CD4-positive, alpha-beta T cell (primary cell): ENCODE data around the gene MYL11. TPM values are rescaled to one million over a fixed set of nuclear protein-coding genes. Genes with fewer than 3 reads are reported as not detected.

Source experiments
- ATAC-seq: fragments of 200-7000 bp; cut with Tn5 transposase; one replicate; pipeline ENCODE4 v1.10.0; 2022; ENCODE audit warnings: mild to moderate bottlenecking; ENCODE audit not compliant: poor library complexity
- CTCF ChIA-PET: fragments of 350-600 bp; sonication (Branson Sonifier 250); formaldehyde crosslinking; loops from one replicate; lab custom pipeline; 2021; ENCODE audit warnings: antibody characterized with exemption, inconsistent platforms; lab: Charles Lee
- POLR2A ChIA-PET: fragments of 350-600 bp; sonication (Branson Sonifier 250); formaldehyde crosslinking; loops from one replicate; lab custom pipeline; 2021; ENCODE audit warnings: antibody characterized with exemption, inconsistent platforms; lab: Charles Lee
- DNase-seq, 14 experiments: peaks; one replicate each; pipeline ENCODE4 v3.0.0-alpha.2; 2013 to 2020; ENCODE audit warnings: mixed read lengths in 2 of 14
- H3K27ac ChIP-seq, 2 donors: one replicate each; pipeline versions ENCODE4 v1.5.1 to v1.7.0; 2013; ENCODE audit warnings: low read length in 2 of 2, low read depth in 1 of 2, mild to moderate bottlenecking in 1 of 2
- H3K27me3 ChIP-seq, 2 experiments: 1 replicate in 1 of 2; 2 replicates in 1 of 2; pipeline versions ENCODE4 v1.6.1 to v1.7.0; 2013; ENCODE audit warnings: low read length in 2 of 2, control low read depth in 1 of 2, mild to moderate bottlenecking in 1 of 2, moderate library complexity in 1 of 2; ENCODE audit not compliant: insufficient read depth in 2 of 2, control insufficient read depth in 1 of 2
- H3K36me3 ChIP-seq: one replicate; pipeline ENCODE4 v1.6.1; 2013; ENCODE audit warnings: low read length, control low read depth; ENCODE audit not compliant: insufficient read depth
- H3K4me1 ChIP-seq: one replicate; pipeline ENCODE4 v1.6.1; 2013; ENCODE audit warnings: low read length, control low read depth; ENCODE audit not compliant: insufficient read depth
- H3K4me3 ChIP-seq: one replicate; pipeline ENCODE4 v1.5.1; 2013; ENCODE audit warnings: mild to moderate bottlenecking, low read length, moderate library complexity
- H3K9me3 ChIP-seq, 2 experiments: 1 replicate in 1 of 2; 2 replicates in 1 of 2; pipeline versions ENCODE4 v1.6.1 to v1.7.0; 2013; ENCODE audit warnings: low read length in 2 of 2, mild to moderate bottlenecking in 2 of 2, control low read depth in 1 of 2, moderate library complexity in 1 of 2; ENCODE audit not compliant: control insufficient read depth in 1 of 2, insufficient read depth in 1 of 2
- H3K27ac Mint-ChIP-seq: one replicate; pipeline ENCODE4 v1.8.0; 2020; ENCODE audit warnings: mixed read lengths
- H3K27me3 Mint-ChIP-seq: one replicate; pipeline ENCODE4 v1.8.0; 2021; ENCODE audit warnings: mixed read lengths
- H3K36me3 Mint-ChIP-seq: one replicate; pipeline ENCODE4 v1.8.0; 2021; ENCODE audit warnings: low read depth, mixed read lengths
- H3K4me1 Mint-ChIP-seq: one replicate; pipeline ENCODE4 v1.8.0; 2021; ENCODE audit warnings: low read depth, mixed read lengths
- H3K4me3 Mint-ChIP-seq: one replicate; pipeline ENCODE4 v1.8.0; 2020; ENCODE audit warnings: mild to moderate bottlenecking, mixed read lengths
- H3K9me3 Mint-ChIP-seq: one replicate; pipeline ENCODE4 v1.8.0; 2020; ENCODE audit warnings: mixed read lengths
- intact Hi-C, 2 experiments: fragments of 100-400 bp; cut with DNase I in 1 of 2; cut with micrococcal nuclease in 1 of 2; formaldehyde crosslinking; loops; one replicate each; pipeline versions ENCODE4 v1.15.1 to v1.9.0; 2023 to 2025; cut with DNase I, micrococcal nuclease
- total RNA-seq, 174 experiments: library from RNA in 2 of 174; stranded (reverse) in 2 of 174; gene quantifications; one replicate each; pipeline ENCODE4 v1.2.3 and lab custom pipeline; 2021 to 2026
- TF ChIP-seq, protein P1 (sequence below): fragments of 200-600 bp; IDR thresholded peaks from one replicate; pipeline ENCODE4 v1.8.0; 2022; ENCODE audit warnings: antibody characterized with exemption, mild to moderate bottlenecking

Gene MYL11
- total RNA-seq, 2 experiments from 2014 or later = 0.95 to 2.4 TPM

DNA sequence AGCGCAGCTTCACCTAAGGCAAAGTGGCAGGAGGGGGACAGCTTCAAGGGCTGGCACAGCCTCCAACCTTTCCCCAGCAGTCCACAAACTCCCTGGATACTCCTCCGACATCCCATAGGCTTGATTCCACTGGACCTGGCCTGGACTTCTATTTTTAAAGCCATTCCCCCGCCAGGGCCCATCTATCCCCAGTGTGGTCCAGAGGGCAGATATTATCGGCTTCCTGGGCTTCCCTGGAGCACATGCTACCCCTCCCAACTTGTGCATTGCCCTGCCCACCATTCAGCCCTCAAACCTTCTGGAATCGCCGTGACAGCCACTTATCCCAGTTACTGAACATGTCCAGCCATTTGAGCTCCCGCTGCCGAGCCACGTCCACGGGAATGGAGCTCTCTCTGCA, 9.4 kb upstream of the MYL11 start:
- no peak for ATAC-seq
- TF ChIP-seq, protein P1, sequence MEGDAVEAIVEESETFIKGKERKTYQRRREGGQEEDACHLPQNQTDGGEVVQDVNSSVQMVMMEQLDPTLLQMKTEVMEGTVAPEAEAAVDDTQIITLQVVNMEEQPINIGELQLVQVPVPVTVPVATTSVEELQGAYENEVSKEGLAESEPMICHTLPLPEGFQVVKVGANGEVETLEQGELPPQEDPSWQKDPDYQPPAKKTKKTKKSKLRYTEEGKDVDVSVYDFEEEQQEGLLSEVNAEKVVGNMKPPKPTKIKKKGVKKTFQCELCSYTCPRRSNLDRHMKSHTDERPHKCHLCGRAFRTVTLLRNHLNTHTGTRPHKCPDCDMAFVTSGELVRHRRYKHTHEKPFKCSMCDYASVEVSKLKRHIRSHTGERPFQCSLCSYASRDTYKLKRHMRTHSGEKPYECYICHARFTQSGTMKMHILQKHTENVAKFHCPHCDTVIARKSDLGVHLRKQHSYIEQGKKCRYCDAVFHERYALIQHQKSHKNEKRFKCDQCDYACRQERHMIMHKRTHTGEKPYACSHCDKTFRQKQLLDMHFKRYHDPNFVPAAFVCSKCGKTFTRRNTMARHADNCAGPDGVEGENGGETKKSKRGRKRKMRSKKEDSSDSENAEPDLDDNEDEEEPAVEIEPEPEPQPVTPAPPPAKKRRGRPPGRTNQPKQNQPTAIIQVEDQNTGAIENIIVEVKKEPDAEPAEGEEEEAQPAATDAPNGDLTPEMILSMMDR = no peak
- Mint-ChIP-seq H3K36me3 (peaks cover 61% of the 10 kb centered on the region), H3K27ac (no peak overlapping the region), H3K27me3 (no peaks in the 10 kb centered on the region), H3K4me1 (peaks cover 42% of the 10 kb centered on the region), H3K9me3 (no peaks in the 10 kb centered on the region), H3K4me3 (peak overlapping the region; percentile 15)
- H3K4me1 ChIP-seq = peaks cover 37% of the 10 kb centered on the region
- no peak overlapping the region for H3K27ac ChIP-seq
- H3K36me3 ChIP-seq = peaks cover 33% of the 10 kb centered on the region
- intact Hi-C loops = no loop called here
- ChIA-PET CTCF (interaction anchor here (0.8 to 1.9 kb wide), 3 partner anchors 13 to 44 kb away, joined by 3 to 6 read pairs (median 3); partner anchors contain the start of gene SEPTIN1), POLR2A (interaction anchor here (1.0 to 1.8 kb wide), 4 partner anchors 18 to 52 kb away, joined by 3 to 6 read pairs (median 4); partner anchors contain the start of gene SEPTIN1)
- H3K4me3 ChIP-seq = no peak overlapping the region
- no peaks in the 10 kb centered on the region for H3K9me3 ChIP-seq
- no peaks in the 10 kb centered on the region for H3K27me3 ChIP-seq
- no peak for DNase-seq

DNA sequence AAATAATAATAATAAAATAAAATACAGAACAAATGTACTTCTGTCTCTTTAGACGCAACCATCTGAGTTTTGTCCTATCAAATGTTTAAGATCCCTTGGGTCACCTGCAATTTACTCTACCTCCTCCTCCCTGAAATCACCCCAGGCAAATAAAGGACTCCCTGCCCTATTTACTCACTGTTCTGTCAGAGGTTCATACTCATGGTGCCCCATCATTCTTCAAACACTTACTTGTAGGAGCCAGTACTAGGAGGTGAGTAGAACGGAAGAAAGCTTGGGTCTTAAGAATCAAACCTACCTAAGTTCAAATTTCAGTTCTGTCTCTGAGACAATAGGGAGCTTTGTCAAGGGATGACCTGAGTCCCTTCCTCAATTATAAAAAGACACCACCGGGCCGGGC, 8.1 kb upstream of the MYL11 start:
- DNase-seq = no peak
- Histone ChIP-seq H3K27me3 (no peaks in the 10 kb centered on the region), H3K27ac (no peak overlapping the region), H3K9me3 (no peaks in the 10 kb centered on the region), H3K4me1 (peaks cover 43% of the 10 kb centered on the region), H3K4me3 (no peak overlapping the region), H3K36me3 (peaks cover 33% of the 10 kb centered on the region)
- POLR2A ChIA-PET = interaction anchor here (0.8 to 1.5 kb wide), 2 partner anchors 16 to 51 kb away, joined by 3 read pairs; partner anchors contain the start of gene SEPTIN1
- Mint-ChIP-seq H3K27me3 (no peaks in the 10 kb centered on the region), H3K36me3 (peaks cover 48% of the 10 kb centered on the region), H3K9me3 (no peaks in the 10 kb centered on the region), H3K27ac (peak overlapping the region; percentile 82), H3K4me3 (peak overlapping the region; percentile 93), H3K4me1 (peaks cover 54% of the 10 kb centered on the region)
- intact Hi-C loops = no loop called here
- TF ChIP-seq, protein P1 = no peak
- no peak for ATAC-seq
- CTCF ChIA-PET = interaction anchor here (0.9 to 1.0 kb wide), 2 partner anchors 10 to 79 kb away, joined by 3 read pairs; no protein-coding TSS in a partner anchor

DNA sequence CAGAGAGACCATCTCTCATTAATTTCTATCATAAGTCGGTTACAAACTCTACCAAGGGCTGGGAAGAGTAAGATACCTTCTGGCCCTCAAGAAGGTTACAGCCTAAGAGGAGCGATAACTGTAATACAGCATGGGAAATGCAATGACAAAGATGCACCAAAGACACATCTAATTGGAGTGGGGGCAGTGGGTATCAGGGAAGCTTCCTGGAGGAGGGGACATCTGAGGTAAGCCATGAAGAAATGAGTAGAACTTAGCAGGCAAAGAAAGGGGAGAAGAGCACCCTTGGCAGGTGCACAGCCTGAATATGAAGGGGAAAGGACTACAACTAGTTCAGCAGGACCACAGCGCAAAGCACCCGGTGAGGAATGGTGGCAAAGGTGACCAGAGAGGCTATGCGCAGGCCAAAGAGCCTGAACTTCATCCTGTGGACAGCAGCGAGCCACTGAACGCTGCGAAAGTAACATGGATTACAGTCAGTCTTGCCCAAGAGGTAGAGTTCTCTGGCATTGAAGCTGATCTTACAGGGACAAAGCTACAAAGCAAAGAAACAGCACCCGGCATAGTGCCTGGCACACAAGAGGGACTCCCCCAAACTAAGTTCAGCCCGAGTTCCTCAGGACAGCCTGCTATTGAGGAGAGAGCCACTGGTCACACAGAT, 7.1 kb upstream of the MYL11 start:
- peak overlapping the region; percentile 77 for H3K4me3 ChIP-seq

More for the DNA sequence above, 7.1 kb upstream of the MYL11 start:
- Mint-ChIP-seq H3K4me3 (peak overlapping the region; percentile 93), H3K9me3 (no peaks in the 10 kb centered on the region), H3K4me1 (peaks cover 57% of the 10 kb centered on the region), H3K36me3 (peaks cover 45% of the 10 kb centered on the region), H3K27ac (peak overlapping the region; percentile 82), H3K27me3 (no peaks in the 10 kb centered on the region)
- peaks cover 50% of the 10 kb centered on the region for H3K4me1 ChIP-seq
- TF ChIP-seq, protein P1 = no peak
- no peaks in the 10 kb centered on the region for H3K9me3 ChIP-seq
- intact Hi-C loops = no loop called here
- ATAC-seq = no peak
- ChIA-PET POLR2A (interaction anchor here (6.0 kb wide), 1 partner anchor 13 kb away, joined by 153 read pairs; the partner anchor contains the start of gene SEPTIN1), CTCF (interaction anchor here (0.6 to 2.6 kb wide), 4 partner anchors 11 to 614 kb away, joined by 3 to 14 read pairs (median 3); no protein-coding TSS in a partner anchor)
- no peak for DNase-seq
- H3K27ac ChIP-seq = peak overlapping the region in 1 of 2 donors; percentile 37
- H3K36me3 ChIP-seq = peaks cover 28% of the 10 kb centered on the region
- H3K27me3 ChIP-seq = no peaks in the 10 kb centered on the region
